GM19467 (cell line): Measurements from ENCODE around the gene KLHL20.
"Not testable (repeated sequence)": the region's sequence is repeated elsewhere in the genome, so short reads cannot be mapped to it uniquely, and the experiment has no call there.

Experiments used
- ATAC-seq: cut with Tn5 transposase; IDR thresholded peaks from one replicate; pipeline ENCODE4 v1.9.1; 2021; ENCODE audit warnings: mild to moderate bottlenecking, moderate library complexity; ENCODE audit not compliant: unreplicated experiment

KLHL20 gene

GRCh38 chr1:173744651-173745050 is 29.9 kb downstream of the KLHL20 start:
- no peak for ATAC-seq

- ATAC-seq, result no peak
Measured at GRCh38 chr1:173749137-173749536, 34.4 kb downstream of the KLHL20 start.

- no peak for ATAC-seq
Measured at GRCh38 chr1:173753830-173754229, 39.0 kb downstream of the KLHL20 start.

- no peak for ATAC-seq
Measured at GRCh38 chr1:173757666-173758065, 42.9 kb downstream of the KLHL20 start.

- no peak for ATAC-seq
Measured at GRCh38 chr1:173758110-173758509, 43.3 kb downstream of the KLHL20 start.

- ATAC-seq, result no peak
Measured at GRCh38 chr1:173758980-173759379, 44.2 kb downstream of the KLHL20 start.

GRCh38 chr1:173764331-173764730 is 49.5 kb downstream of the KLHL20 start:
- ATAC-seq, result not testable (repeated sequence)

GRCh38 chr1:173768206-173768605 is 53.4 kb downstream of the KLHL20 start:
- ATAC-seq, result no peak

GRCh38 chr1:173768827-173769226 is 54.0 kb downstream of the KLHL20 start:
- no peak for ATAC-seq

GRCh38 chr1:173770330-173770729 is 55.5 kb downstream of the KLHL20 start:
- not testable (repeated sequence) for ATAC-seq

- no peak for ATAC-seq
Measured at GRCh38 chr1:173771560-173771959, 56.8 kb downstream of the KLHL20 start.

- ATAC-seq, result no peak
Measured at GRCh38 chr1:173775578-173776226, 60.9 kb downstream of the KLHL20 start.

- ATAC-seq, result no peak
Measured at GRCh38 chr1:173779936-173780335, 65.2 kb downstream of the KLHL20 start.

GRCh38 chr1:173784997-173785396 is 70.2 kb downstream of the KLHL20 start:
- ATAC-seq, result no peak

GRCh38 chr1:173789841-173790240 is 75.1 kb downstream of the KLHL20 start:
- no peak for ATAC-seq

GRCh38 chr1:173798078-173798477 is 83.3 kb downstream of the KLHL20 start:
- ATAC-seq, result no peak

- not testable (repeated sequence) for ATAC-seq
Measured at GRCh38 chr1:173799995-173800394, 85.2 kb downstream of the KLHL20 start.

- ATAC-seq, result no peak
Measured at GRCh38 chr1:173802961-173803360, 88.2 kb downstream of the KLHL20 start.

GRCh38 chr1:173813654-173814053 is 98.9 kb downstream of the KLHL20 start:
- ATAC-seq, result not testable (repeated sequence)

- ATAC-seq, result no peak
Measured at GRCh38 chr1:173818459-173818858, 103.7 kb downstream of the KLHL20 start.

- ATAC-seq, result no peak
Measured at GRCh38 chr1:173821680-173822079, 106.9 kb downstream of the KLHL20 start.

- ATAC-seq, result peak; percentile 48
Measured at GRCh38 chr1:173823781-173824314, 109.1 kb downstream of the KLHL20 start.
